Stimulated activated CD4-positive, alpha-beta T cell treated with anti-CD3 and anti-CD28 coated beads, Interleukin-15, amount 100 ng/mL, for 1 hour (primary cell): Measurements from ENCODE around the gene PLEKHJ1.

Experiments used
- DNase-seq, 2 donors: peaks; one replicate each; pipeline ENCODE4 v3.0.0-alpha.2; 2020; ENCODE audit warnings: low read depth in 1 of 2, low spot score in 1 of 2

The PLEKHJ1 gene

DNA sequence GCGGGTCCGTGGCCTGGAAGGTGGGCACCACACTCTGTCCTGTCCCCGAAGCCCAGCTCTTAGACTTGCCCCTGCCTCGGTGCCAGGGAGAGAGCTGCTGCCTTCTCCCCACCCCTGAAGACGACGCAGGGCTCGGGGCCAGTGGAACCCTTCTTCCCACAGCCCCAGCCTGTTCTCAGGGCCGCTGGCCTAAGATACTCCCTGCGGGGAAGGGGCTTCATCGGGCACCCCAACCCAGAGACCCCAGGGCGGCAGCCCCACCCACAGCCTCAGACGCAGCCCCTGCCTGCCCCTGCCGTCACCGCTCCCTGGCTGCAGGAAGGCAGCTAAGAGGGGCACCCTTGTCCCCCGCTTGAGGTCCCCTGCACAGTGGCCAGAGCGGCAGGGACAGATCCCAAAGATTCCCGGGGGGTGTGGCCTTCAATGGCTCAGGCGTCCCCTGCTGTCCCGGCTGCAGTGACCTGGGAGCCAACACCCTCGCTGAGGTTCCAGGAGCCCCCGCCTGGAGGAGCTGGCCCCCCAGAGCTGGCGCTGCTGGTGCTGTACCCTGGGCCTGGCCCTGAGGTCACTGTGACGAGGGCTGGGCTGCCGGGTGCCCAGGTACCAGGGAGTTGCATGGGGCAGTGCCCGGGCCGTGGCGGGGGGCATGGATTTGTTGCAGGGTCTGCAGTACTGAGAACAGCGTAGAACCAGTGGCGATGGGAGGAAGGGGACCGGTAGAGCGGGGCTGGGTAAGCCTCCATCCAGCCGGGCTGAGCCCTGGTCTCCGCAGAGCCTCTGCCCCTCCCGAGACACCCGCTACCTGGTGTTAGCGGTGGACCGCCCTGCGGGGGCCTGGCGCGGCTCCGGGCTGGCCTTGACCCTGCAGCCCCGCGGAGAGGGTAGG is 14.0 kb upstream of the PLEKHJ1 start:
- DNase-seq, result no peak

DNA sequence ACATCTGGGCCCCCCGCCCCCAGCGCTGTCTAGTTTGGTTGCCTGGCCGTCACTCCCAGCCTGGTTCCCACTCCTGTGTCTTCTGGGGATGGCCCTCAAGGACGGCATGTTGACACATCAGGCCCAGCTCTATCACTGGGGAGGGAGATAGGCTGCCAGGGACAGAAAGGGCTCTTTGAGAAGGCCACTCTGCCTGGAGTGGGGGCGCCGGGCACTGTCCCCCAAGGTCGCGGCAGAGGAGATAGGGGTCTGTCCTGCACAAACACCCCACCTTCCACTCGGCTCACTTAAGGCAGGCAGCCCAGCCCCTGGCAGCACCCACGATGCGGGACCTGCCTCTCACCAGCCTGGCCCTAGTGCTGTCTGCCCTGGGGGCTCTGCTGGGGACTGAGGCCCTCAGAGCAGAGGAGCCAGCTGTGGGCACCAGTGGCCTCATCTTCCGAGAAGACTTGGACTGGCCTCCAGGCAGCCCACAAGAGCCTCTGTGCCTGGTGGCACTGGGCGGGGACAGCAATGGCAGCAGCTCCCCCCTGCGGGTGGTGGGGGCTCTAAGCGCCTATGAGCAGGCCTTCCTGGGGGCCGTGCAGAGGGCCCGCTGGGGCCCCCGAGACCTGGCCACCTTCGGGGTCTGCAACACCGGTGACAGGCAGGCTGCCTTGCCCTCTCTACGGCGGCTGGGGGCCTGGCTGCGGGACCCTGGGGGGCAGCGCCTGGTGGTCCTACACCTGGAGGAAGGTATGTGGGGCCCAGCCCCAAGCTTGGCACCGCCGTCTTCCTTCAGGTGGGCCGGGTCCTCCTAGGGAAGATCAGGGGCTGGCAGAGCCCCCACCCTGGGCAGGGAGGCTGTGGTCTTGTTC is 13.1 kb upstream of the PLEKHJ1 start, which contains the start of gene AMH:
TSS of gene AMH (plus strand) at position 314 of the 857 bp plus-strand sequence. CDS start at position 324, 10 bp downstream.
- DNase-seq, result no peak

DNA sequence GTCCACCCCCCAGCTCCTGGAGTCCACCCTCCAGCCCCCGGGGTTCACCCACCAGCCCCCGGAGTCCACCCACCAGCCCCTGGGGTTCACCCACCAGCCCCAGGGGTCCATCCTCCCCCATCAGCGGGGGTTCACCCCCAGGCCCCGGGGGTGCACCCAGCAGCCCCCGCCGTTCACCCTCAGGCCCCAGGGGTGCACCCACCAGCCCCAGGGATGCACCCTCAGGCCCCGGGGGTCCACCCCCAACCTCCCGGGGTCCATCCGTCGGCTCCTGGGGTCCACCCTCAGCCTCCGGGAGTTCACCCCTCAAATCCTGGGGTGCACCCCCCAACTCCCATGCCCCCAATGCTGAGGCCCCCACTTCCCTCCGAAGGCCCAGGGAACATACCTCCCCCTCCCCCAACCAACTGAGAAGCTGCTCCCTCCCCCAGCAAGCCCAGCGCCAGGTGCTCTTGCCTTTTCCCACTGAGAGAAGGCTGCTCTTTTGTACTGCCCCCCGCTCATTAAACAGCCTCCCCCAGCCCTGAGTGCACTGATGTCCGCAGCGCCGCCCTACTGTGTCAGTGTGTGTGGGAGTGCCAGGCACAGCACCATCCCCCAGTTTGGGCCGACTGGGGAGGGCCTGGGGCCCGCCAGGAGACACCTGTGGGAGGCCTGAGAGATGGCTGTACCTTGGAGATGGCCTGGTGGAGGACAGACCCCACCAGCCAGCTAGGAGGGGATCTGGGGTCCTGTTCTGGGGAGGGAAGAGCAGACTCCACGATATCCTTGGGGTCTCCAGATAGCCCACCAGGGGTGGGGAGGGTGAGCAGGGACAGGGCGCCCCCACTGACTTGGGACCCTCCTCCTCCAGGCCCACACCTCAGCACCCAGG is 12.2 kb upstream of the PLEKHJ1 start:
- DNase-seq, result no peak

DNA sequence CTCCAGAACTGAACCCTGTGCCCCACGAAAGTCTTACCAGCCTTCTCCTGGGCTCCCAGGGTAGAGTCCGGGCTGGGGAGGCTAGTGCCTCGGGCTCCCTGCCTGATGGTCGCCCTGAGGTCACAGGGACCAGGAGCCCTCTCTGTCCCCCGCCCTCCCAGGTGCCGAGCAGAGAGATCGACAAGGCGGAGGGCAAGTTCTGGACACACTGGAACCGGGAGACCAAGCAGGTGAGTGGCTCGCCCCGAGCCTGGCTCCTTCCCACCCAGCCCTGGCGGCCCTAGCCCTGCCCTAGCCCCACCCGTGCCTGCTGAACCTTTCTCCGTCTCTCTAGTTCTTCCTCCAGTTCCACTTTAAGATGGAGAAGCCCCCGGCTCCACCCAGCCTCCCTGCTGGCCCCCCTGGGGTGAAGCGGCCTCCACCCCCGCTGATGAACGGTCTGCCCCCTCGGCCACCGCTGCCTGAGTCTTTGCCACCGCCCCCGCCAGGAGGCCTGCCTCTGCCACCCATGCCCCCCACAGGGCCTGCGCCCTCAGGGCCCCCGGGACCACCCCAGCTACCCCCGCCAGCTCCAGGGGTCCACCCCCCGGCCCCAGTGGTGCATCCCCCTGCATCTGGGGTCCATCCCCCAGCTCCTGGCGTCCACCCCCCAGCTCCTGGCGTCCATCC is 11.4 kb upstream of the PLEKHJ1 start:
- no peak for DNase-seq

DNA sequence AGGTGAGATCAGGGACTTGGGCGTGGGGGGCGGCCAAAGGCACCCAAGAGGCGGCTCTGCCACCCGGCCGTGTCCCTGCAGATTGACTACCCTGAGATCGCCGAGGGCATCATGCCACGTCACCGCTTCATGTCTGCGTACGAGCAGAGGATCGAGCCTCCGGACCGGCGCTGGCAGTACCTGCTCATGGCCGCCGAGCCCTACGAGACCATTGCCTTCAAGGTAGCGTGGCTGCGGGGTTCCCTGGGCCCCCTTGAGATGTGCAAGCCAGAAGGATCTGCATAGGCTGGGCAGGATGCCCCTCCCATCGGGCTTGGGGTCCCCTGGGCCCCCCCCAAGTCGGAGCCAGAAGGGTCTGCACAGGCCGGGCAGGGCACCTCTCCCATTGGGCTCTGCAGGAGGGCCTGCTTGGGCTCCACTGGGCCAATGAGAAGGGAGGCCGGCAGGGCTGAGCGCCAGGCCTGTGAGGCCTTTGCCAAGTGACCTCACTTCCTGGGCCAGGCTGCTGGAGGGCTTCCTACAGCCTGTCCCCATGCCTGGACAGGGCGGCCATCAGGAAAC is 10.8 kb upstream of the PLEKHJ1 start:
- no peak for DNase-seq

DNA sequence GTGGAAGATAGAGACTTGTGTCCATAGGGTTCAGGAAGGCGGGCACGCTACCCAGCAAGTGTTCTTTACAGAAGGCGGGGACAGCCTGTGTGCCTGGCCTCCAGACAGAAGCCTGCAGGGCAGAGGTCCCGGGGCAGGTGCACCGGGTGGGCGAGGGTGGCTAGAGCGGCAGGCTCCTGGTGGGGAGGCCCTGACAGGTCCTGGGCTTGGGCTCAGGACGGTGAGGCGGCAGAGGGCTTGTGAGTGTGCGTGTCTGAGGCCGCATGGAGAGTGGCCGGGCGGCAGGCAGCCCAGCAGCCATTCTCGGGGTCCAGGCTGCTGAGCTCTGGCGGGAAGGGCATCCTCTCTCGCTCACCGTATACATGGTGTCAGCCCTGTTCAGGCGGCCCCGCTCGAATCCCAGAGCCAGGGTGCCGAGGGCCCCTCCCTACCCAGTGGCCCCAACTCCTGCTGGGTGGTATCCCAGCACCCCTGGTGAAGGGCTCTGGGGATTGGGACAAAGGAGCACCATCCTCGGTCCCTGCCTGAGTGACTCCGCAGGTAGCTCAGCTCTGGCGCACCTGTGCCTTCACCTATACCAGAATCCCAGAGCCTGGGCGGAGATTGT is 10.0 kb upstream of the PLEKHJ1 start:
- no peak for DNase-seq

DNA sequence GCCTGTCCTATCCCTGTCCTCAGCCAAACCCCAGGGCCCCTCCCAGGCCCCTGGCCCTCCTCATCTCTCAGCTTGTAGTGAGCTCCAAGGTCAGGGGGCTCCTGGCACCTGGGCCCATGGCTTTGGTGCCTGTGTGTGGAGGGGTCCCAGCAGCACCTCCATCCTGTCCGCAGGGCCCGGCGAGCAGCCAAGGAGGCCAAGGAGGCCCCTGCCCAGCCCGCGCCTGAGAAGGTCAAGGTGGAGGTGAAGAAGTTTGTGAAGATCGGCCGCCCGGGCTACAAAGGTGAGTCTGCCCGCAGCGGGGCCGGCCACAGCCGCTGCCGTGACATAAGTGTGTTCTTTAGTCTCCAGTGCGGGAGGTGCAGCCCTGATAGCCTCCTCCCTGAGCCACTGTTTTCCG is 9.1 kb upstream of the PLEKHJ1 start:
- no peak for DNase-seq

DNA sequence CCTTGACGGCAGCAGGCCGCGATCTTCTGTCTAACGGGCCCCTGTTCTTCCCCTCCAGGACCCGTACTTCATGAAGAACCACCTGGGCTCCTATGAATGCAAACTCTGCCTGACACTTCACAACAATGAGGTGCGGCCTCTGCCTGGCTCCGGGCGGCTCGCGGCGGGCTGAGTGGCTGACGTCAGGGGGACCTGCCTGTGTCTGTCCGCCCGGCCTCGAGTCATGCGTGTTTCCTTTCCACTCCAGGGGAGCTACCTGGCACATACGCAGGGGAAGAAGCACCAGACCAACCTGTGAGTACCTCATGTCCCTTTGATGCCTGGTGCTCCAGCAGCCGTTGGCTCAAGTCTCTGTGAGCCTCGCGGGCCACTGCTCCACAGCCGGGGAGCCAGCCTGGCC is 8.4 kb upstream of the PLEKHJ1 start:
- no peak for DNase-seq

DNA sequence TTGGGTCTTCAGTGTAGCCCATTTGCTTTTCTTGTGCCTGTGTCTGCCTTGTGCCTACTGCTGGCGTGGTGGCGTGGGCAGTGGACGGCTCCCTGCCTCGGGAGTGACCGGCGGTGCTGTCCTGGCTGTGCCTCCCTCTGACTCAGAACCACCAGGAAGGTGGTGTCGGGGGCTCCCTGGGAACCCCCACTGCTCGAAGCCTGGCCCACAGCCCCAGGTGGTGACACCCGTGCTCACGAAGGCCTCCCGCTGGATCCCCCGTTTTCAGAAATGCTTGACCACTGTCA is 7.9 kb upstream of the PLEKHJ1 start:
- no peak for DNase-seq

DNA sequence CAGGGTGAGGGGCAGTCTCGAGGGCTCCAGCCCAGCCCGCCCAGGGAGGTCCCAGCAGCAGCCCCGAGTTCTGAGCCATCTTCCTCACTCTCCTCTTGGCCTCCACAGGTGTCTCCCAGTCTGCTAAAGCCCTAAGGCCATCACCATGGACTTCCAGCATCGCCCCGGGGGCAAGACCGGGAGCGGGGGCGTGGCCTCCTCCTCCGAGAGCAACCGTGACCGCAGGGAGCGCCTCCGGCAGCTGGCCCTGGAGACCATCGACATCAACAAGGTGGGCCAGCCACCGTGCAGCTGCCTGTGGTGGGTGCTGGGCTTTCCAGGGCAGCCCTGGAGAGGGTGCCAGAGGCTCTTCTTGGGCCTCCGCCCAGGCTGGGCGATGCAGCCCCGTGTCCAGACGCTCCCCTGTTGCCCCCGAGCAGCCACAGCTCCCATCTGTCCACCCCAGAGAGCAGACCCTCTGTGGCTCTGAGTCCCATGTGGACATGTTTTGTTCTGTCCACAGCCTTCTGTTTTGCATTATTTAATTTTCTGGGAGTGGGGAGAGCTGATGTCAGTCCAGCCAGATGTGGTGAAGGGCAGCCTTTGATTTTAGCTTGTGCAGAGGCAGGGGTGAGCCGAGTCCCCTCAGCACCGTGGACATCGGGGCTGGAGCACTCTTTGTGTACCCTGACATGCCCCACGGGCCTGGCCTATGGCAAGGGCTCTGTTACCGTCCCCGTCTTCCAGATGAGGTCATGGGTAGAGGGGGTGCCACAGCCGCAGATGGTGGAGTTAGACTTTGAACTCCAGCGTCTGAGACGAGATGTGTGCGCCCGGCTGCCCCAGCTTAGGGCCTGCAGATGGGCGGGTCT is 7.4 kb upstream of the PLEKHJ1 start:
- no peak for DNase-seq

DNA sequence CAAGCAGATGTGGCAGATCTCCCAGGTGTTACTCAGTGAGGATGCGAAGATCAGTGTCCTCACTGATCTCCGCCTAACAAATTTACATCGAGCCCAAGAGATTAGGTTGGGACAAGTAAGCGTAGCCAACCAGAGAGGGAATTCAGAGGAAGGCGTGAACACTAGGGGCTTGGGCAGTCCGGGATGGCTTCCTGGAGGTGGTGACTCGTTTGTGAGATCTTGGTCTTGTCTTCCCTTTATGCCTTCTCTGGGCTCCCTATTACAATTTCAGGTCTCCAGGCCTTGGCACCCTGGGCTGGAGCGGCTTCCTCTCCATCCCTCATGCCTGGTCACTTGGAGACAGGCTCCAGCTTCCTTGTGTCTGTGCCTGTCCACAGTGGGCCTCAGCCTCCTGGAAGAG is 6.7 kb upstream of the PLEKHJ1 start:
- no peak for DNase-seq

DNA sequence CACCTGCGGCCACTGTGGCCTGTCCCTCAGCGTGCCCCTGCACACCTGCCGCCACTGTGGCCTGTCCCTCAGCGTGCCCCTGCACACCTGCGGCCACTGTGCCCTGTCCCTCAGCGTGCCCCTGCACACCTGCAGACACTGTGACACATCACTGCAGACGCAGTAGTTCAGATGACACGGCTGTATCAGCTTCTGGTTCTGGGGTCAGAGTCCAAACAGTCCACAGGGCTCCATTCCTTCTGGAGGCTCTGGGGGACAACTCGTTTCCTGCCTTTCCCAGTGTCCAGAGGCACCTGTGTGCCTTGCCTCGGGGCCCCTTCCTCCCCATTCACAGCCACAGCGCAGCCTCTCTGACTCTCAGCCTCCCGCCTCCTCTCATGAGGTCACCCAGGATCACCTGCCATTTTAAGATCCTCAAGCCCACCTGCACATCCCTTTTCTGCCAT is 6.0 kb upstream of the PLEKHJ1 start:
- no peak for DNase-seq

DNA sequence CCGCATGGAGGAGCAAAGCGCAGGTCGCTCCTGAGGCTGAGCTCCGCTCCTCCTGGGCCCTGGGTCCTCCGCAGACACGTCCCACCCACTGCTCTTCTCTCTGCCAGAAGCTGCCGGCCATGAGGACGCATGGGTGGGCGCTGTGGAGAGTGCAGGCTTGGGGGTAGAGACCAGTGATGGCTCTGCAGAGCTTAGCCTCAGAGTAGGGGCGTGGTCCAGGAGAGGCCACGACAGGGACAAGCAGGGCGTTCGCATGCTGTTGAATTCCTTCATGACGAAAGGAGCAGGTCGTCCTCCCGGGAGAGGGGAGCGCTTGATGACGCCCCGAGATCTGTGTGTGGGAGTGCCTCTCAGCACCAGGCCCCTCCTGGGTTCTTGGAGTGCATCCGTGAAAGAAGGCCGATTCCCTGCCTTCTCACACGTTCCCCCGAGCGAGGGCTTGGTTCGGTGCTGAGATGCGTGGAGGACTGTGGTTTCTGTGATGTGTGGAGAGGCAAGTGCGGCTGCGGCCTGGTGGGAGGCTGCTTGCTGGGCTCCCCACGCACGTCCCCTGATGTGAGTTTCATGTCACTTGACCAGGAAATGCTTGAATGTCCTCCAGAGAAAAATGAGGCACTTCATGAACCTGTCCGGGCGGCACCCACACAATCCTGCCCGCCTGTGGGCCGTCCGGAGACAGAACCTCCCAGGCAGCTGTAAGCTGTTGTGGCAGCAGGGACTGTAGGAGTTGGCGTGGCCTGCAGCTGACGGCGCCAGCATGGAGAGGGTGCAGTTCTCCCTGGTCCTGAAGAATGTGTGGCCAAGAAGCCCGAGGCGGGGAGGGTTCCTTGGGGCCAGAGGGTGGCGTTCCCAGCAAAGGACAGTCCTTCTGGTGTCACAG is 5.0 kb upstream of the PLEKHJ1 start:
- DNase-seq, result no peak

DNA sequence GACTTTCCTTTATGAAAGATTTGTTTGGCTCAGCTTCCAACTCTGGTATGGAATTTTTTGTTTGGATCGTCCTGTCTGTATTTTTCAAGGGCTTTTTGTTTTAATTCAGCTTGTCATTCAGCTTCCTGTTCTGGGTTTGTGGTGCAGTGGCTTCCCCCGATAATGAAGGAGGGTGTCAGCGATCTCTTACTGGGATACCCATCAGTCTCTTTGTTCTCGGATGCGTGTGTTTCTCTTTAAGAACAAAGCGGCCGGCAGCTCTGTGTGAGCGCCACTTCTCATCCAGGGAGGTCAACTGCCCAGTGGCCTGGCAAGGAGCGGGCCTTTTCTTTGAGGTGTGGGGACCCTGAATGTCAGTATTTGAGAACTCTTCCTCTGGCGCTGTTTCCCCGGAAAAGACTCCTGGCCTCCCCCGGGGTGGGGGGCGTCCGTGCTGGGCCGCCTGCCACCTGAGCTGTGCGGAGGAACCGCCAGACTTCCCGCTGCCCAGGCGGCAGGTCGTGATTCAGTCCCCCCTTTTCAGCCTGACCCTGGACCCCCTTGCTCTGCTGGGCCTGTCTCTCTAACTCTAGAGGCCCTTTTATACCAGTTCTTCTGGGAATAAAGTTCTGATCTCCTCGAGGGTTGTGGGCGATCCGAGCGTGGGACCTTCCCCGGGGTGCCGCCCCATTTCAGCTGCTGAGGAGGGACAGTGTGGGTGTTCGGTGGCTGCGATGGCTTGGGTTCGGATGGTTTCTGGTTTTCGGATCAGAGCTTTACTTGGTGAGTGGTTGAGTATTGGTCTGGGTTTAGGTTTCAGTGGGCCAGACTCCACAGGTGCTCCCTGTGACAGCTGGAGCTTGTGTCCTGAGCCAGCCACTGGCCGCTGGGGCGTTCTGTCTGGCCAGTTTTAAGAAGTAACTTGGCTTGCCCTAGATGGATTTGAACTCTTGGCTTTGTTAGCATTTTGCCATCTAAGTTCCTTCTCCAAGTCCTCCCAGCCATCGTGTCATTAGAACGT is 3.9 kb upstream of the PLEKHJ1 start:
- DNase-seq, result no peak

DNA sequence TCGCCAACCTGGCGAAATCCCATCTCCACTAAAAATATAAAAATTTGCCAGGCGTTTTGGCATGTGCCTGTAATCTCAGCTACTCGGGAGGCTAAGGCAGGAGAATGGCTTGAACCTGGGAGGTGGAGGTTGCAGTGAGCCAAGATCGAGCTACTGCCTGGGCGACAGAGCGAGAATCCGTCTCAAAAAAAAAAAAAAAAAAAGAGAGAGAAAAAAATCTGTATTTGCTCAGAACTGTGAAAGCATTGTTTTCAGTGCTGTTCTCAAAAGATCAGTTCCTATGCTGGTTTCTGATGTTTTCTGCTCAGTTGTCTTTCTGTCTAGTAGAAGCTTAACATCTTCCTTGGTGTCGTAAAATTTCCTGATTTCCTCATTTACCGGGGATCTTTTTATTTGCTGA is 3.0 kb upstream of the PLEKHJ1 start:
- no peak for DNase-seq

DNA sequence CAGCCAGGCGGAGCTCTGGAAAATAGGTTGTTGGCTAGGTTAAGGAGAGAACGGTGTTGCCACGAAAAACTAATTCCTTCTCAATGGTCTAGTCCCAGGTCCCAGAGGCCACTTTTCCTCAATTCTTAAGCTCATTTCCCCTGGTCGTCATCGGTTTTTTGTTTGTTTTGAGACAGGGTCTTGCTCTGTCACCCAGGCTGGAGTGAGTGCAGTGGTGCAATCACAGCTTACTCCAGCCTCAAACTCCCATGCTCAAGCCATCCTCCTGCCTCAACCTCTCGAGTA is 1.7 kb upstream of the PLEKHJ1 start:
- DNase-seq, result no peak
